GM19324 (cell line): ENCODE results near the gene SDC4.

ENCODE experiments used
- ATAC-seq: cut with Tn5 transposase; IDR thresholded peaks from one replicate; pipeline ENCODE4 v1.9.1; 2021; ENCODE audit warnings: mild to moderate bottlenecking, moderate library complexity; ENCODE audit not compliant: unreplicated experiment, low FRiP score

Gene SDC4

DNA sequence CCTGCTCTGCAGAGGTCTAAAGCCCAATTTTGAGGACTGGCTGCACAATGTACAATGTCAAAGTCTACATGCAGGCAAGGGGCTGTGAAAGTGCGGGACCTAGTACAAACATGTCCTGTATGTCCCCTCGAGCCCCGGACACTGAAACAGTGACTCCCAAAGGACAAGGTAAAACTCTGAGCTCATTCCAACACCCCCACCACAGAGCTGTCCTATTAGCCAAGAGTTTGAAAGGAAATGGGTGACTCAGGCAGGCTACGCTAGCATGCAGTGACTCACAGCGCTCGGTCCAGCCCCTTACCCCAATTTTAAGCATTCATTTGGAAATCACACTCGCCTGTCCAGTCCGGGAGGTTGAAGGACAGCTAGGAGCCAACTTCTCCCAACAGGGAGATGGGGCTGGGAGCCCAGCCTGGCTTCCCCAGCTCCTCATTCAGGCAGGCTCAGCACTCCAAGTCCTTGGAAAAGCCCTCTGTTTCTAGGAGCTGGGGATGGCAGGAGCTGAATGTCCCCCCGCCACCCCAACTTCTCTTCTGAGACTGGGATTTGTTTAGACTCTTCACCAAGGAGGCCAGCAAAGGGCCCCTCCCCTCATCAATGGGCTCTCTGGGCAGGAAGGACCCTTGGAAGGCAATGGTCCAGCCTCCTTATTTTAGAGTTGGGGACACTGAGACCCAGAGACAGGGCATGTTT lies 3.9 kb downstream of the SDC4 start:
- ATAC-seq: no peak

- ATAC-seq: no peak
These were observed 4.6 kb downstream of the SDC4 start for GRCh38 chr20:45343532-45344167.

DNA sequence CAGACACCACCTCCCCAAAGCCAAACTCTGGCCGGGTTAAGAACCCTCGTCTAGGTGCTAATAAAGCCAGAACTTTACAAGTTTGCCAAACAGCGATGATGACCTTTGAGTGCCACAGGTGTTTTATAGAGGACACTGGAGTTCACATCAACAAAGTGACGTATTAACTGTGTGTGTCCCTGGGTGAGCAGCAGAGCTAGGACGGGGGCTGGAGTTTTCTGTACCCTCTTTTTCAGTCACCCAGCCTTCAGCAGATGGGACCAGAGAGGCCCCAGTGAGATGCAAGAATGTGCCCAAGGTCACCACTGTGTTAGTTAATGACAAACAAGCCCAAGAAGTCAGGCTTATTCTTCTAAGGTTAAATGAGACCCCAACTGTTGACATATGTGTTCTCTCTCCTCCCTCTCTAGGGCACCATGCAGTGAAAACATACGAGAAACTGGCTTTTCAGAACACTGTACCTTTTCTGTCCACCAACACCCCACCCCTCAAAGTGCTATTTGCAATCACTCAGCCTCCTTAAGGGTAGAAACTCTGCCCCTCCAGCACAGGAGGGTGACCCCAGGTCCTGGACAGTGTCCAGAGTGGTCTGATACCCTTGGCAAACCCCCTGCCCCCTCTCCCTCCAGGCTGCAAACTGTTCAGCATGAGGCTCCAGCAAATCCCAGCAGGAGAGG lies 5.2 kb downstream of the SDC4 start:
- no peak for ATAC-seq

- ATAC-seq: no peak
These were observed 6.0 kb downstream of the SDC4 start for GRCh38 chr20:45341939-45342854.

- ATAC-seq: no peak
These were observed 6.7 kb downstream of the SDC4 start for GRCh38 chr20:45341579-45341938.

- ATAC-seq: no peak
These were observed 7.3 kb downstream of the SDC4 start for GRCh38 chr20:45340951-45341350.

DNA sequence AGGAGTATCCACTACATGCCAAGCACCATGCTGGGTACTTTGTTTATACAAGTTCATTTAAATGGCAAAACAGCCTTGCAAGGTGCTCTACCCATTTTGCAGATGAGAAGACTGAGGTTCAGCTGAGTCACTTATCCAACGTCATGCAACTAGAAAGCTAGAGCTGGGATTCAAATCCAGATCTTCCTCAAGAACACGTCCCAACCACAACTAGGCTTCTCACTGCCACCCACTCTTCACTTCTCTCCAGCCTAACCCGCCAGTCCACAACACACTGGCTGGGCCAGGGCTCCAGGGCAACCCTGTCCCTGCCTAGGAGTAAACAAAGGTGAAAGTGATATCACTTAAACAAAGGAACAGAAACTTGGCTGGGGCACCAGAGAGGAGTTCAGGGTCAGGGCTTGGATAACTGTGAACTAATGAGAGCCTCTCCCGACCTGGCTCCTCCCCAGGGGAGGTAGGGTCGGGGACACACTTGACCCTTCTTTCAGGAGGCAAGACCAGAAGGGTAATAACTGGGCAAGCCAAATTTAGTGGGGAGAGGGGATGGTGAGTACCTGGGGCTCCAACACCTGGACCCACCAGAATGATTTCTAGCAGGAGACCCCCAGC lies 7.9 kb downstream of the SDC4 start:
- ATAC-seq: no peak

DNA sequence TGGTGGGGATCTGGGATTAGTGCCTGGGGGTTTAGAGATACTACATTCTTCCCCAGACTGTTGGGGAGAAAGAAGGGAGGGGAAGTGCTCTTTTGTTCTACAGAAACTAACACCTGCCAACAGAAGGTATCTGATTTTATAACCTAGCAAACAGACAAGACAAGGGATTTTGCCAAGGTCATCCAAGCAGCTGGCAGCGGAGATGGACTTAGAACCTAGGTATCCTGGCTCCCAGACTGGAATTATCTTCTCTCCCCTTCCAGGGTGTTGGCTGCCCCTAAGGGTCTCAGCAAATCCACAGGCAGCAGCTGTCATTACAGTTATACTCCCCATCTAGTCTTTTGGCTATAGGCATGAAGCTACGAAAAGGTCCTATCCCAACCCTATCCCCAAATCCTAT lies 8.4 kb downstream of the SDC4 start:
- ATAC-seq: no peak

GRCh38 chr20:45339084-45339483 lies 9.1 kb downstream of the SDC4 start:
- no peak for ATAC-seq

DNA sequence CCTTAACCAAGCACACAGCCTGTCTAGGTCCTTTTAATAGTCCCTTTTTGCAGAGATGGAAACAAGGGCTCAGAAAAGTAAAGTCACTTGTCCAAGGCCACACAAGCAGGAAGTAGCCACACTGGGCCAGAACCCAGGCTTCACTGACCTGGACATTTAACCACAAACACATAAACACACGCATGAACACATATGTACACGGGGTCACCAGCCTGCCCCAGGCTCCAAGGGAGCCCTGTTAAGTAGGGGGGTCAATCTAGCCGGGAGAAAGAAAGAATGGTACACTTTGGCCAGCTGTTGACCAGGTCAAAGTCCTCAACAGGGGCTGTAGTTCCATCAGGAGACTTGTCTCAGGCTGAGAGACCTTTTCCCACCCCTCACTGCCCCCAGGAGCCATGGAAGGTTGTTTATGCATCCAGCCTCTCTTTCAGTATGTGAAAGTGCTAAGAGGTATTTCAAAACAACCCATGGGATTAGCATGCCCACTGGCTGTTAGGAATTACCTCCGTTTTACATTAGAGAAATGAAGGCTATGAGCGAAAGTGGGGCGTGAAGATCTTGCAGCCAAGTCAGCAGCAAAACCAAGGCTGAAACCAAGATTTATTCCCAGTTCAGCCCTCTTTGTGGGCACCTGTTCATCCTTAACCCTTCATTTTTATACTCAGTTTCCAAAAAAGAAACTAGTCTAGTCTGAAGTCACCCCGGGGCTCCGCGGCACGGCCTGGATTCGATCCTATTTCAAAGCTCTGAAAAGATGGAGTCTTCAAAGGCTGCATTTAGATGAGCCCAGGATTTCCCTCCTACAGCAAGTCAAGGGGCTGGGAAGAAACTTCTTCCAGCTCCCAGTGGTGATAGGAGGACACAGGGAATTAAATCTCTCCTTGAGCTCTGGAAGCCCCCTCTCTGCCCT lies 9.8 kb downstream of the SDC4 start:
- ATAC-seq: no peak

DNA sequence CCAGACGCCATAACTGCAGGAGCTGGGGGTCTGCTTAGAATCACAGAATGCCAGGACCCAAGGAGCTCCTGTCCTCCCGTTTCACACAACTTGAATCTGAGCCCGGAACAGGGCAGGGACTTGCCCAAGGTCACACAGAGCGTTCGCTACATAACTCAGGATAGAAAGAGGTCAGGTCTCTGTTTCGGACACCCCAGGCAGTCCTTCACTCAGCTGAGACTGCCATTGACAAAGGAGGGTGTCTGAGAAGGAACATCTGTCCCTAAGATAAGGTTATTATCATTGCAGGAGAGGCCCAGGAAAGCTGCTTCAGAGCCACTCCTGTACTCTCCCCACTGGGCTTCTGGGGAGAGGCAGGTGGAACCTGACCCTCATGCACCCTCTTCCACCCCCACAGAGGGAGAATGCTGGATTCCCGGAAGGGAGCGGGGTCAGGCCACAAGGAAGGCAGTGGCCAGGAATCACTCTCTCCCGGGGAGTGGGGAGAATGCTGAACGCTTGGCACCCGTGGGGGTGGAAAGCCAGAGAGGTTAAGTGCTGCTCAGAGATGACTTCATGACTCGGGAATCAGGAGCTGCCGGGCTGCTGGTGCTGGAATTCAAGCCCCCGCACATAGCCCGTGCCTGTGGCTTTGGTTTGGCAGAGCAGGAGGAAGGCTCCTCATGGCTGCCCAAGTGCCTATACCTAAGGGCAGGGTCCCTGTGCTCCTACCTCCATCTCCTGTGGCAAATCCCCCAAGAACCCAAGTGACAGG lies 10.7 kb downstream of the SDC4 start:
- no peak for ATAC-seq

- ATAC-seq: no peak
These were observed 11.5 kb downstream of the SDC4 start for GRCh38 chr20:45336530-45337366.

- no peak for ATAC-seq
These were observed 17.7 kb downstream of the SDC4 start for GRCh38 chr20:45330476-45330875.

DNA sequence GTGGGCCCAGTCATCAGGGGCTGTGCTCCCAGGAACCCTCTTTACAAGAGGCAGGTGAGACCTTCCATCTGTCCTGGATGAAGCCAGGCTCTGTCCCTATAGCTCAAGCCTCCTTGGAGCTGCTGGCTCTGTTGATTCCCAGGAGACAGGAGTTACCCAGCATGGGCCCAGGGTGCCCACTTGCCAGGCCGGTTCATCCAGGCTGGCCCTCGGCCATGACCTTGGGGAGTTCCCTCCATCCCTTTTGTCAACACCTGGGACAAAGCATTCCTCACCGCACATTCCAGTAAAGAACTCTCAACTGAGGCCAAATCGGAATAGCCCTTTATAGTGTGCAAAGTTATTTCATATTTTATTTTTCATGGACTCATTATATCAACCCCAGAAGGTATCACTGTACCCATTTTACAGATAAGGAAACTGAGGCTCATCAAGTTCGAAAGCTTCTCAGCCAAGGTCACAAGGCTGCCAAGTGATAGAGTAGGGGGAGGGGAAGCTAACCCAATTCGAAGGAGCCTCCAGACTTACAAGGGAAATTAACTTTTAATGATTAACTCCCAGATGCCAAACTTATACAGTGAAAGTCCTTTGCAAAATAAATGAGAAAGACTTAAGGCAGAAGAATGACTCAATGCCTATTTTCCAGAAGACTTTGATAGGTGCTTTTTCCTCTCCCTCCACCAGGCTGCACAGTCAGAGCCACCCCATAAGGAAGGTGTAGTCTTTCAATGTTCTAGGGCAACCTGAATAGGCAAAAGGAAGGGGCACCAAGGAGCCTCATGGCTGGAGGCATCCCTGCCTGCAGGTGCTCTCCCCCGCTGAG lies 18.5 kb downstream of the SDC4 start:
- ATAC-seq: no peak

GRCh38 chr20:45328451-45328850 lies 19.8 kb downstream of the SDC4 start:
- ATAC-seq: no peak

GRCh38 chr20:45325371-45325770 lies 22.9 kb downstream of the SDC4 start:
- no peak for ATAC-seq

DNA sequence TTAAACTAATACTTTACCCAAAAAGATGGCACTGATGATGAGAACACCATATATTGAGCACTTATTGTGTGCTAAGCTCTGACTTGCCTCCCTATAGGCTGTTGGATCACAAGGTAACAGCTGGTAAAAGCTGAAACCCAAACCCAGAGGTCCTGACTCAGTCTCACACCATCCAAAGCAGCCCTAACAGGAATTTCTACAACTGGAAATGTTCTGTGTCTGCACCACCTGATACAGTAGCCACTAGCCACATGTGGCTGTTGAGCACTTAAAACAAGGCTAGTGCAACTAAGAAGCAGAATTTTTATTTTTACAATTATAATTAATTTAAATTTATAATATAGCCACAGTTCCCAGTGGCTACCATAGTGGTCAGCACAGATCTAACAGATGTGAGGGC lies 24.5 kb downstream of the SDC4 start:
- ATAC-seq: no peak
